PFSK-1 (cell line): ENCODE data around the gene SMIM23.

Experiments used
- FOXP2 ChIP-seq: optimal IDR thresholded peaks from 2 replicates; pipeline ENCODE3; 2011; ENCODE audit warnings: borderline replicate concordance, control low read depth, inconsistent platforms; ENCODE audit not compliant: insufficient read depth; ENCODE audit errors: extremely low read length, extremely low read depth
- POLR2AphosphoS5 ChIP-seq: IDR thresholded peaks from 2 replicates; pipeline ENCODE4 v1.6.1; 2012; ENCODE audit warnings: low read depth, mild to moderate bottlenecking, control low read depth, low read length, moderate library complexity
- REST ChIP-seq, 2 experiments: IDR thresholded peaks; 2 replicates each; pipeline versions ENCODE4 v1.6.1 to v1.8.0; 2011 to 2012; ENCODE audit warnings: low read depth in 2 of 2, low read length in 2 of 2, control low read depth in 1 of 2, inconsistent platforms in 1 of 2, mild to moderate bottlenecking in 1 of 2, moderate library complexity in 1 of 2; ENCODE audit not compliant: insufficient read depth in 1 of 2
- SIN3A ChIP-seq: IDR thresholded peaks from 2 replicates; pipeline ENCODE4 v1.6.1; 2012; ENCODE audit warnings: mild to moderate bottlenecking, low read length, moderate library complexity, borderline replicate concordance; ENCODE audit not compliant: insufficient read depth
- TAF1 ChIP-seq: IDR thresholded peaks from 2 replicates; pipeline ENCODE4 v1.6.1; 2012; ENCODE audit warnings: low read length, control low read depth, borderline replicate concordance; ENCODE audit not compliant: insufficient read depth

The SMIM23 gene

GRCh38 chr5:171805746-171806145 lies 20.1 kb downstream of the SMIM23 start:
- TF ChIP-seq TAF1 (no peak), POLR2AphosphoS5 (no peak), FOXP2 (no peak), SIN3A (no peak), REST (IDR thresholded peaks at IDR 0.05; ENCODE audit: insufficient read depth in 1 of 2, low read depth in 2 of 2, low read length in 2 of 2) (no peak)

GRCh38 chr5:171806976-171807747 lies 21.5 kb downstream of the SMIM23 start:
- TF ChIP-seq FOXP2 (no peak), REST (IDR thresholded peaks at IDR 0.05; ENCODE audit: insufficient read depth in 1 of 2, low read depth in 2 of 2, low read length in 2 of 2) (no peak), TAF1 (no peak), SIN3A (no peak), POLR2AphosphoS5 (no peak)

GRCh38 chr5:171808453-171808852 lies 22.8 kb downstream of the SMIM23 start:
- TF ChIP-seq REST (IDR thresholded peaks at IDR 0.05; ENCODE audit: insufficient read depth in 1 of 2, low read depth in 2 of 2, low read length in 2 of 2), result no peak
- TF ChIP-seq FOXP2, result no peak
- no peak for TF ChIP-seq POLR2AphosphoS5
- TF ChIP-seq TAF1, result no peak
- no peak for TF ChIP-seq SIN3A

- TF ChIP-seq REST (IDR thresholded peaks at IDR 0.05; ENCODE audit: insufficient read depth in 1 of 2, low read depth in 2 of 2, low read length in 2 of 2), result no peak
- no peak for TF ChIP-seq SIN3A
- no peak for TF ChIP-seq POLR2AphosphoS5
- no peak for TF ChIP-seq FOXP2
Measured at GRCh38 chr5:171808951-171809350, 23.3 kb downstream of the SMIM23 start.

- TF ChIP-seq SIN3A, result no peak
- no peak for TF ChIP-seq TAF1
- TF ChIP-seq REST (IDR thresholded peaks at IDR 0.05; ENCODE audit: insufficient read depth in 1 of 2, low read depth in 2 of 2, low read length in 2 of 2), result no peak
- TF ChIP-seq POLR2AphosphoS5, result no peak
Measured at GRCh38 chr5:171810227-171810626, 24.6 kb downstream of the SMIM23 start.
